Bronchial epithelial cell (primary cell): ENCODE measurements around the gene MAMLD1. TPM values are rescaled to one million over a fixed set of nuclear protein-coding genes. Genes with fewer than 3 reads are reported as not detected.

Experiments
- DNase-seq: peaks from one replicate; pipeline ENCODE4 v3.0.0-alpha.2; 2010; ENCODE audit warnings: low read depth
- FAIRE-seq: peaks from 2 replicates; lab custom pipeline; 2011; peaks lifted over from hg19 to GRCh38; lab: Jason Lieb, UNC
- H3K27me3 ChIP-seq: 2 replicates; pipeline ENCODE4 v1.5.1; 2011; ENCODE audit warnings: low read length; ENCODE audit not compliant: control insufficient read depth, insufficient read depth
- H3K36me3 ChIP-seq: 2 replicates; pipeline ENCODE4 v1.5.1; 2011; ENCODE audit warnings: low read length; ENCODE audit not compliant: control insufficient read depth, insufficient read depth
- H3K4me3 ChIP-seq: 2 replicates; pipeline ENCODE4 v1.5.1; 2011; ENCODE audit warnings: mild to moderate bottlenecking, low read depth, low read length, control low read depth
- total RNA-seq: library from RNA; depleted of rRNA; stranded (reverse); fragments of >200 nt; gene quantifications from 2 replicates; pipeline ENCODE4 v1.2.1, GENCODE V29; 2014
- TF ChIP-seq, protein P1 (sequence below): IDR thresholded peaks from 2 replicates; pipeline ENCODE4 v1.5.1; 2011; ENCODE audit warnings: mild to moderate bottlenecking, moderate library complexity, low read length, control low read depth, inconsistent platforms; ENCODE audit not compliant: insufficient read depth, severe bottlenecking

Gene MAMLD1
- total RNA-seq, 1 donor from 2014 or later = under 0.01 TPM

DNA sequence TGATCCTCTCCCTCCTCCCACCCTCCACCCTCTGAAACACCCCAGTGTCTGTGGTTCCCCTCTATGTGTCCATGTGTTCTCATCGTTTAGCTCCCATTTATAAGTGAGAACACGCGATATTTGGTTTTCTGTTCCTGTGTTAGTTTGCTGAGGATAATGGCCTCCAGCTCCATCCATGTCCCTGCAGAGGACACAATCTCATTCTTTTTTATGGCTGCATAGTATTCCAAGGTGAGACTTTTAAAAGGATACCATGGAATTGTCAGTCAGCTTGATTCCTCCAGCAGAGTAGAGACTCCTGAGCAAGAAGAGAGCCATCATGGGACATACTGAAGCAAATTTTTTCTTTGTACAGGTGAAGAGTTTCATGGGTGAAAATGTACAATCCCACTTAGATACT, 166.5 kb downstream of the MAMLD1 start:
- DNase-seq = no peak
- TF ChIP-seq, protein P1, sequence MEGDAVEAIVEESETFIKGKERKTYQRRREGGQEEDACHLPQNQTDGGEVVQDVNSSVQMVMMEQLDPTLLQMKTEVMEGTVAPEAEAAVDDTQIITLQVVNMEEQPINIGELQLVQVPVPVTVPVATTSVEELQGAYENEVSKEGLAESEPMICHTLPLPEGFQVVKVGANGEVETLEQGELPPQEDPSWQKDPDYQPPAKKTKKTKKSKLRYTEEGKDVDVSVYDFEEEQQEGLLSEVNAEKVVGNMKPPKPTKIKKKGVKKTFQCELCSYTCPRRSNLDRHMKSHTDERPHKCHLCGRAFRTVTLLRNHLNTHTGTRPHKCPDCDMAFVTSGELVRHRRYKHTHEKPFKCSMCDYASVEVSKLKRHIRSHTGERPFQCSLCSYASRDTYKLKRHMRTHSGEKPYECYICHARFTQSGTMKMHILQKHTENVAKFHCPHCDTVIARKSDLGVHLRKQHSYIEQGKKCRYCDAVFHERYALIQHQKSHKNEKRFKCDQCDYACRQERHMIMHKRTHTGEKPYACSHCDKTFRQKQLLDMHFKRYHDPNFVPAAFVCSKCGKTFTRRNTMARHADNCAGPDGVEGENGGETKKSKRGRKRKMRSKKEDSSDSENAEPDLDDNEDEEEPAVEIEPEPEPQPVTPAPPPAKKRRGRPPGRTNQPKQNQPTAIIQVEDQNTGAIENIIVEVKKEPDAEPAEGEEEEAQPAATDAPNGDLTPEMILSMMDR = no peak
- Histone ChIP-seq H3K27me3 (no peaks in the 10 kb centered on the region), H3K4me3 (no peak overlapping the region), H3K36me3 (no peaks in the 10 kb centered on the region)
- no peak for FAIRE-seq

DNA sequence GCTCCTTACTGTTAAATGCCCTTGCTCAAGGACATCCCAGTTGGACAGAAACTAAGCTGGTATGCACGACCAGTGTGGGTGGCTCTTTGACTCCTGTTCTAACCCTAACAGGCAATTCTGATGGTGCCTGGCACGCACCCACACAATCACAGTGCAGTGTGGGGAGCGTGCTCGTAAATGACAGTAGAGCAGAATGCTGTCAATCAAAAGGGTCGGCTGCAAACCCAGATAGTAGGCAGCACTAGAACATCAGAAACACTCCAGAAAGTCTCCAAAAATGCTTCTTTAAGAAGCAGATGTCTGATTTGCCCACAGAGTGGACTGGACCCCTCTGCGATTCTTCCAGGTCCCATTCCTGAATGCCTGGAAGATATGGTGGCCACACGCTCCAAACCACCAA, 167.7 kb downstream of the MAMLD1 start:
- no peak for FAIRE-seq

DNA sequence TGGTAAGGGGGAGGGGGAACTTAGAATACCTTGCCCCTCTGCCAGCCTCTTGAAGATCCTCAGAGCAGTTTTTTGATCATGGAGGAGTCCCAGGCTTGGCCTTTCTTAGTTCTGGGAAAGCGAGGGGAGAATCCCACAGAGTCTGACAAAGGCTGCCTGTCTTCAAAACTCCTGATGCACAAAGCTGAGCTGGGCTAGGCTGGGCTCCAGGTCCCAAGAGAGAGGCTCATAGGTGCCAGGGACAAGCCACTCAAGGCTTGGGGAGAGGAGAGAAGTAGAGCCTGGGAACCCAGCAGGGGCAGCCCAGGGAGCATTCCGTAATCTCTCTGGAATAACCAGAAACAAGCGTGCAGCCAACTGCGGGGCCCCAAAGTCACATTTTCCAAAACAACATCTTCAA, 168.3 kb downstream of the MAMLD1 start:
- DNase-seq = no peak
- TF ChIP-seq, protein P1 = no peak
- Histone ChIP-seq H3K4me3 (no peak overlapping the region), H3K36me3 (no peaks in the 10 kb centered on the region), H3K27me3 (no peaks in the 10 kb centered on the region)
- FAIRE-seq = no peak

More for the DNA sequence above, 167.7 kb downstream of the MAMLD1 start:
- Histone ChIP-seq H3K36me3 (no peaks in the 10 kb centered on the region), H3K4me3 (no peak overlapping the region), H3K27me3 (no peaks in the 10 kb centered on the region)
- DNase-seq = no peak
- TF ChIP-seq, protein P1 = no peak

DNA sequence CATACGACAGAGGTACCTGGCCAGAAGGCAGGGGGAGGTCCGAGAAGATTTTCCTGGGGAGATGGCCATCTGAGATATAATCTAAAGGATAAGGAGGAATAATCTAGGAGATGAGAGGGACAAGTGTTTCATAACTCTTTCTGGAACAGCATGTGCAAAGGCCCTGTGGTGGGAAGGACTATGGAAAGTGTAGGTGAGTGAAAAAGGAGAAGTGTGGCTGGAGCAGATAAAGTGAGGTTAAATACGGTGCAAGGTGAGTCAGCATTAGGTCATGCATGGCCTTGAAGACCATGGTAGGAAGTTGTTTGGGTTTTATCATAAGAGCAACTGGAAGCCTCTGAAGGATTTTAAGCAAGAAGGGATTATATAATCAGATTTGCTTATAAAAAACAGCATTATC, 170.7 kb downstream of the MAMLD1 start:
- Histone ChIP-seq H3K27me3 (no peaks in the 10 kb centered on the region), H3K36me3 (no peaks in the 10 kb centered on the region), H3K4me3 (no peak overlapping the region)
- peak; percentile 46 for DNase-seq
- no peak for FAIRE-seq
- TF ChIP-seq, protein P1 = no peak

DNA sequence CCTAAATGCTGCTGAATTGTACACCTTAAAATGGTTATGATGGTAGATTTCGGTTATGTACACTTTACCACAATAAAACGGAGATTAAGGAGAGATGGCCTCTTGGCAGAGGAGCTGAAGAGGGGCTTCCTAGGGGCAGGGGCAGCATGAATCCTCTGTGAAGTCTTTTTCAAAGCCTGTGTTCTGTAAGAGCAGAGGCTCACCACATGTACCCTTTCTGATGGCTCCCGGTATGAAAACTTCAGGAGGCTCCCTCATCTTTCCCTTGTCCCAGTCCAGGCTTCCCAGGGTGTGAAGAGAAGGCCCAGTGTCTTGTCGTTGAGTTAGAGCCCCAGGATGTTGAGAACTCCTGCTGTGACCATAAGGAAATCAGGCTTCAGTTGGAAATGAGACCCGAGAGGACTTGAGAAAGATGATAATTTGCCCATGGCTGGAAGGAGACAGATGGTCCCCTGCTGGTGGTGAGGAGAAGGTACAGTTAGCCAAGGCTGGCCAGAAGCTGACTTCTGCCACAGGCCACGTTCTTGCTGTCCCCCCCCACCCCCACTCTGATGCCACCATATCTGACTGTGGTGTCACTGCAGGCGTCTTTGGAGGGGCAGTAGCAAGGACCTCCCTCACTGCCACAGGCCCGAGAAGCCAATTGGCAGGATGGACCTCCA, 173.5 kb downstream of the MAMLD1 start:
- no peak for FAIRE-seq
- TF ChIP-seq, protein P1 = no peak
- H3K36me3 ChIP-seq = no peaks in the 10 kb centered on the region
- no peak for DNase-seq
- no peaks in the 10 kb centered on the region for H3K27me3 ChIP-seq
- H3K4me3 ChIP-seq = no peak overlapping the region

DNA sequence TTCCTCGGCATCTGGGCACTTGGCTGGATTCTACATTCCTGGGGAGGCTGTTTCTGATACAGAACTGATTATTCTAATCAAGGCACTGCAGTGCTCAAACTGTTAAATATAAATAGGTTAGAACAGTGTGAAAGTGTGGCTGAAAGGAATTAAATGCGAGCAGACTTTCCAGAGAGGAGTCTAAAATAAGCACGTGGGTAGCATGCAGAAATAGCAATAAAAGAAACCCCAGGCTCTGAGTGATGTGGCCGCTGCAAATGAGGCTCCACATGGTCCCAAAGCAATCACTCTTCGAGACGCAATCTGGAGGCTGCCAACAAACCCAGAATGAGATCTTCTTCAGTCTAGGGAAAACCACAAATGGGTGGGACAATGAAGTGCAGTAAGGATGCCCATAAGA, 174.7 kb downstream of the MAMLD1 start:
- DNase-seq = no peak
- no peak for FAIRE-seq
- H3K4me3 ChIP-seq = no peak overlapping the region
- H3K36me3 ChIP-seq = no peaks in the 10 kb centered on the region
- TF ChIP-seq, protein P1 = no peak
- no peaks in the 10 kb centered on the region for H3K27me3 ChIP-seq
